Panc1 (cell line): Measurements from ENCODE around the gene TUBG1.

Source experiments
- POLR2AphosphoS5 ChIP-seq: IDR thresholded peaks from 2 replicates; pipeline ENCODE4 v1.6.1; 2012; ENCODE audit warnings: mild to moderate bottlenecking, low read depth, low read length, moderate library complexity
- SIN3A ChIP-seq: IDR thresholded peaks from 2 replicates; pipeline ENCODE4 v1.6.1; 2012; ENCODE audit warnings: low read depth, mild to moderate bottlenecking, low read length, moderate library complexity, borderline replicate concordance; ENCODE audit not compliant: insufficient read depth
- TCF7L2 ChIP-seq: IDR thresholded peaks from 2 replicates; pipeline ENCODE4 v1.6.1; 2011; ENCODE audit warnings: mild to moderate bottlenecking, low read depth, low read length, inconsistent platforms
- TF ChIP-seq, protein P1 (sequence below): fragments of 450-650 bp; IDR thresholded peaks from 2 replicates; pipeline ENCODE4 v1.5.1; 2017; ENCODE audit warnings: mild to moderate bottlenecking
- TF ChIP-seq, protein P2 (sequence below), 2 experiments: IDR thresholded peaks; 2 replicates each; pipeline ENCODE4 v1.6.1; 2011 to 2012; ENCODE audit warnings: low read depth in 2 of 2, control low read depth in 1 of 2, low read length in 1 of 2, mild to moderate bottlenecking in 1 of 2, moderate library complexity in 1 of 2; ENCODE audit not compliant: insufficient read depth in 1 of 2

DNA sequence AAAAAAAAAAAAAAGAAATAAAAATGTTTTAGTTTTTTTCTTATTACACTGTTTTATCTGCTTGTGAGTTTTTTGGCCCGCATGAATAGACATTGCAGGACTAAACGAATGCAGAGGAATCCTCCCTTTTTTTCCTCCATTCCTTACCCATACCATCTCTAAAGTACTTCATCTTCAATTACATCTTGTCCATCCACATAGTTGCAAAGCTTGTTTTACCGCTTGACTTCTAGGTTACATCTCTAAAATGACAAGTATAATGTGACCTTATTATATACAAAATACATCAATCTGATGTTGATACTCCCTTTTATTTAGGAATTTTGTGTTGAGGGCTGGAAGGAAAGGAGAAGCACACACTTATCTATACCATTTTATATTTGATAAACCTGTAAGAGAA is 13.1 kb upstream of the TUBG1 start:
- TF ChIP-seq, protein P1, sequence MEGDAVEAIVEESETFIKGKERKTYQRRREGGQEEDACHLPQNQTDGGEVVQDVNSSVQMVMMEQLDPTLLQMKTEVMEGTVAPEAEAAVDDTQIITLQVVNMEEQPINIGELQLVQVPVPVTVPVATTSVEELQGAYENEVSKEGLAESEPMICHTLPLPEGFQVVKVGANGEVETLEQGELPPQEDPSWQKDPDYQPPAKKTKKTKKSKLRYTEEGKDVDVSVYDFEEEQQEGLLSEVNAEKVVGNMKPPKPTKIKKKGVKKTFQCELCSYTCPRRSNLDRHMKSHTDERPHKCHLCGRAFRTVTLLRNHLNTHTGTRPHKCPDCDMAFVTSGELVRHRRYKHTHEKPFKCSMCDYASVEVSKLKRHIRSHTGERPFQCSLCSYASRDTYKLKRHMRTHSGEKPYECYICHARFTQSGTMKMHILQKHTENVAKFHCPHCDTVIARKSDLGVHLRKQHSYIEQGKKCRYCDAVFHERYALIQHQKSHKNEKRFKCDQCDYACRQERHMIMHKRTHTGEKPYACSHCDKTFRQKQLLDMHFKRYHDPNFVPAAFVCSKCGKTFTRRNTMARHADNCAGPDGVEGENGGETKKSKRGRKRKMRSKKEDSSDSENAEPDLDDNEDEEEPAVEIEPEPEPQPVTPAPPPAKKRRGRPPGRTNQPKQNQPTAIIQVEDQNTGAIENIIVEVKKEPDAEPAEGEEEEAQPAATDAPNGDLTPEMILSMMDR = no peak
- TF ChIP-seq POLR2AphosphoS5 (no peak), SIN3A (no peak), TCF7L2 (no peak)
- TF ChIP-seq, protein P2, sequence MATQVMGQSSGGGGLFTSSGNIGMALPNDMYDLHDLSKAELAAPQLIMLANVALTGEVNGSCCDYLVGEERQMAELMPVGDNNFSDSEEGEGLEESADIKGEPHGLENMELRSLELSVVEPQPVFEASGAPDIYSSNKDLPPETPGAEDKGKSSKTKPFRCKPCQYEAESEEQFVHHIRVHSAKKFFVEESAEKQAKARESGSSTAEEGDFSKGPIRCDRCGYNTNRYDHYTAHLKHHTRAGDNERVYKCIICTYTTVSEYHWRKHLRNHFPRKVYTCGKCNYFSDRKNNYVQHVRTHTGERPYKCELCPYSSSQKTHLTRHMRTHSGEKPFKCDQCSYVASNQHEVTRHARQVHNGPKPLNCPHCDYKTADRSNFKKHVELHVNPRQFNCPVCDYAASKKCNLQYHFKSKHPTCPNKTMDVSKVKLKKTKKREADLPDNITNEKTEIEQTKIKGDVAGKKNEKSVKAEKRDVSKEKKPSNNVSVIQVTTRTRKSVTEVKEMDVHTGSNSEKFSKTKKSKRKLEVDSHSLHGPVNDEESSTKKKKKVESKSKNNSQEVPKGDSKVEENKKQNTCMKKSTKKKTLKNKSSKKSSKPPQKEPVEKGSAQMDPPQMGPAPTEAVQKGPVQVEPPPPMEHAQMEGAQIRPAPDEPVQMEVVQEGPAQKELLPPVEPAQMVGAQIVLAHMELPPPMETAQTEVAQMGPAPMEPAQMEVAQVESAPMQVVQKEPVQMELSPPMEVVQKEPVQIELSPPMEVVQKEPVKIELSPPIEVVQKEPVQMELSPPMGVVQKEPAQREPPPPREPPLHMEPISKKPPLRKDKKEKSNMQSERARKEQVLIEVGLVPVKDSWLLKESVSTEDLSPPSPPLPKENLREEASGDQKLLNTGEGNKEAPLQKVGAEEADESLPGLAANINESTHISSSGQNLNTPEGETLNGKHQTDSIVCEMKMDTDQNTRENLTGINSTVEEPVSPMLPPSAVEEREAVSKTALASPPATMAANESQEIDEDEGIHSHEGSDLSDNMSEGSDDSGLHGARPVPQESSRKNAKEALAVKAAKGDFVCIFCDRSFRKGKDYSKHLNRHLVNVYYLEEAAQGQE (IDR thresholded peaks at IDR 0.05; ENCODE audit: insufficient read depth in 1 of 2, low read depth in 2 of 2, low read length in 1 of 2) = no peak
